Measurements from ENCODE around the gene KSR1.
"Not testable (repeated sequence)": the region's sequence is repeated elsewhere in the genome, so short reads cannot be mapped to it uniquely, and the experiment has no call there.

Gene KSR1

DNA sequence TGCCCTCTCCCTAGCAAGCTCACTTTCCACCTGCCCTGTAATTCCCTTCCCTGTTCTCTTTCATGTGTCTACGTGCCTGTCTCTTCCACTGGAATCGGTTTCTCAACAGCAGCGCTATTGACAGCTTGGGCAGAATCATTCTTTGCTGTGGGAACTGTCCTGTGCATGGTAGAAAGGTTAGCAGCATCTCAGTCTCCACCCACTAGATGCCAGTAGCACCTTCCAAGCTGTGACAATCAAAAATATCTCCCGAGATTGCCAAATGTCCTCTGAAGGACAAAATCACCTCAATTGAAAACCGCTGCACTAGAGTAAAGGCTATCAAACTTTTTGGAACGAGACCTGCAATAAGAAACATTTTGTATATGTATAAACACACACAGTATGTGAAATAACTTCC lies 41.6 kb upstream of the KSR1 start:
- TF ChIP-seq ZFX (IDR thresholded peaks at IDR 0.05; ENCODE audit: borderline replicate concordance) (no peak), CTCF (IDR thresholded peaks at IDR 0.05) (no peak; the same call in 1 of the 2 replicates)
- H3K27ac ChIP-seq: no peak overlapping the region

DNA sequence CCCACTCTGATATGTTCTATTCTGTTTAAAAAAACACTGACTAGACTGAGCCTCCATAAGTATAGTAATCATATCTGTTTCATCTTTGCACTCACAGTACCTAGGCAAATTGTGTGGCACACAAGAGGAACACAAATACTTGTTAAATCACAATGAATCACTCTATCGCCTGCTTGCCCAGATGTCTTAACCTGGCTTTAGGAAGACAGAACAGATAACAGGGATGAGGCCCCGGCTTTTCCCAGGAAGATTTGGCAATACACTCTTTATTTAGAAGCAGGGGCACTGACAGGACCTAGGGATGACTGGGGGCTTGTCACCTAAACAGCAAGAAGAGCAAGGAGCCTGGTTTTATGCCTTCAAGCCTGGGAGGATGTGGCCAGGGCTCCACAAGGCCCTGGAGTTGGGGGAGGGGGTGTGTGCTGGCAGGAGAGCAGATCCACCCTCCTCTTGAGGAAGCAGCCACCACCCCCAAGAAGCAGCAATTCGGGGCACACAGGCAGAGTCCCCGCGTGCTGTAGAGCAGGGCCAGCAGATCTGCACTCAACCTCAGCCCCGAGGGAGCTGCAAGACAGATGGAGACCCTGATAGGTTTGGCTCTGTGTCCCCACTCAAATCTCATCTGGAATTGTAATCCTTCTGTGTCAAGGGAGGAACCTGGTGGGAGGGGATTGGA lies 41.0 kb upstream of the KSR1 start:
- TF ChIP-seq CTCF (IDR thresholded peaks at IDR 0.05) (no peak), ZFX (IDR thresholded peaks at IDR 0.05; ENCODE audit: borderline replicate concordance) (no peak)

GRCh38 chr17:27417596-27418365 lies 38.5 kb upstream of the KSR1 start:
- no peak overlapping the region for H3K27ac ChIP-seq
- TF ChIP-seq ZFX (IDR thresholded peaks at IDR 0.05; ENCODE audit: borderline replicate concordance) (no peak), CTCF (IDR thresholded peaks at IDR 0.05) (no peak)

More for the DNA sequence above, 41.0 kb upstream of the KSR1 start:
- H3K27ac ChIP-seq: no peak overlapping the region

GRCh38 chr17:27418366-27418615 lies 38.0 kb upstream of the KSR1 start:
- TF ChIP-seq ZFX (IDR thresholded peaks at IDR 0.05; ENCODE audit: borderline replicate concordance): no peak
- H3K27ac ChIP-seq: no peak overlapping the region

DNA sequence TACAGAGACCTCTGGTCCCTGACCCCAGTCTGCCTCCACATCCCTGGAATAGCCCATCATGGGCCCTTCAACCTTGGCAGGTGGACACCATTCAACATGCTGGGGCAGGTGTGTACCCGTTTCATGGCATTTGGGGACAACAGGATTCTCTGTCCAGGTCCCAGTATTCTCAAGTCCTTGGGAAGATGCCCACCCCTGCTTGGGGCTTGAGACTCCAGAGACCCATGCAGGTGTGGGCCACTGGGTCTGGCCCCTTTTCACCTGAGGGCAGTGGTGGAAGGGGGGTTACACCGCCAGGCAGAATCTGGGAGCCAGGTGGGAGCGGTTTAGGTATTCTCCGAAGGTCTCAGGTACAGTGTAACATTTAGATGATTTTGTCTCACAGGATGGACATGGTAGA lies 37.1 kb upstream of the KSR1 start:
- no peak for TF ChIP-seq CTCF (IDR thresholded peaks at IDR 0.05)
- TF ChIP-seq ZFX (IDR thresholded peaks at IDR 0.05; ENCODE audit: borderline replicate concordance): no peak
- H3K27ac ChIP-seq: no peak overlapping the region

DNA sequence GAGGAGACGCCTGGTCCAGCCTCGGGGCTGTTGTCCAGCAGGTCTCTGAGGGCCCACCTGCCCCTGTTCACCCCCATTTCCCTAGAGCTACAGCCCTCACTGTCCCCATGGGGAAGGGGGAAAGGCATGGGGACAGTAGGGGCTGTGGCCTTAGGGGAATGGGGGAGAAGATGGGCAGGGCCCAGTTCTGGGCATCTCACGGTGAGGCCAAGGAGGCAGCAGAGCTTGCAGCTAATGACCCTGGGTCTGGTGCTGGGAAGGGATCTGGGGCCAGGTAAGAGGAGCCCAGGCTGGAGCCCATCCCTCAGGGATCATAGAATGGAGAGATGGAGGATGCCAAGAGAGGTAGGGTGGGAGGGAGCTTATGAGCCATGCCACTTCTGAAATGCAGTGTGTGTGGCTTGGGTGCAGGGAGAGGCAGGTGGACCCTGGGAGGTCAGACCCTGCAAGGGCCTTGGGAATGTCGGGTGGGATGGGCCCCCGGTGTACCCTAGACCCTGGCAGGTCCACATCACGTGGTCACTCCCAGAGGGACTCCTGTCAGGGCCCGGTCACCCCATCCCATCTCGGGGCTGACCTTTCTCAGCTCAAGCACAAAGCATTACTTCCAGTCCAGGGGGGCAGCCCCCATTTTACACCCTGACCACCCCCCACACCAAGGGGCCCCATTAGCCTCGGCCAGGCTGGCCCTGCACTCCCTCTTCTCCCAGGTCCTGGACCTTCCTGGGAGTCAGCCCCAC lies 35.9 kb upstream of the KSR1 start:
- no peak overlapping the region for H3K27ac ChIP-seq
- no peak for TF ChIP-seq CTCF (IDR thresholded peaks at IDR 0.05)
- TF ChIP-seq ZFX (IDR thresholded peaks at IDR 0.05; ENCODE audit: borderline replicate concordance): no peak

DNA sequence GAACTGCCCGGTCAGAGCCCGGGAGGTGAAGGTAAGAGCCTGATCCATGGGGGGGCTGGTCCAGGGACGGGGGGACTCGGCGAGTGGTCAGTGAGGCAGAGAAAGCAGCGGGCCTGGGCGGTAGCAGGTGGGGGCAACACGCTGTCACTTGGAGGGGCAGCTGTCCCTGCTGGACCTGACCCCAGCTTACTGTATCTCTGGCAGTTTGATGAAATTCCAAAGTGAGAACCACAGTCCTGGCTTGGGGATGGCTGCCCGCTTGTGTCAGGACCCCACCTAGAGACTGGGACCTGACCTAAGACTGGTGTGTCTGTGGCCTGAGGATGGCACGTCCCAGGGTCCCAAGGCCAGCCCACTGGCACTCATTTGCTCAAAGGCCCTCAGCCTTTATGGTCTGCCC lies 35.1 kb upstream of the KSR1 start:
- no peak for TF ChIP-seq CTCF (IDR thresholded peaks at IDR 0.05)
- TF ChIP-seq ZFX (IDR thresholded peaks at IDR 0.05; ENCODE audit: borderline replicate concordance): no peak
- H3K27ac ChIP-seq: no peak overlapping the region

GRCh38 chr17:27421626-27422025 lies 34.6 kb upstream of the KSR1 start:
- not testable (repeated sequence) for H3K27ac ChIP-seq

All from 22Rv1 (cell line).